Hypothalamus (tissue), 51 donors: ENCODE measurements around the gene RHCG.

Experiments used
- DNase-seq, 51 donors: peaks; one replicate each; lab custom pipeline; 2025; lab: John Stamatoyannopoulos, UW

Gene RHCG

GRCh38 chr15:89446255-89446891 is 50.0 kb downstream of the RHCG start:
- no peak for DNase-seq

GRCh38 chr15:89445518-89445917 is 50.9 kb downstream of the RHCG start:
- no peak for DNase-seq

GRCh38 chr15:89444241-89445225 is 51.9 kb downstream of the RHCG start:
- peak in 1 of 51 donors; percentile 27 for DNase-seq

GRCh38 chr15:89443581-89443980 is 52.8 kb downstream of the RHCG start:
- no peak for DNase-seq

GRCh38 chr15:89442671-89443307 is 53.6 kb downstream of the RHCG start:
- DNase-seq = peak in 34 of 51 donors; percentile 2 to 63 (median 32)

- DNase-seq = no peak
Observed at GRCh38 chr15:89442155-89442554, 54.2 kb downstream of the RHCG start.

- no peak for DNase-seq
Observed at GRCh38 chr15:89441295-89441812, 55.0 kb downstream of the RHCG start.

GRCh38 chr15:89439764-89440163 is 56.6 kb downstream of the RHCG start:
- no peak for DNase-seq

GRCh38 chr15:89436560-89437311 is 59.6 kb downstream of the RHCG start:
- no peak for DNase-seq

- DNase-seq = no peak
Observed at GRCh38 chr15:89435362-89435761, 61.0 kb downstream of the RHCG start.

GRCh38 chr15:89433686-89434085 is 62.7 kb downstream of the RHCG start:
- peak in 33 of 51 donors; percentile 13 to 80 (median 35) for DNase-seq

- DNase-seq = peak; percentile 43 to 93 (median 80)
Observed at GRCh38 chr15:89430530-89431341, 65.6 kb downstream of the RHCG start.

- no peak for DNase-seq
Observed at GRCh38 chr15:89429986-89430385, 66.4 kb downstream of the RHCG start.

- DNase-seq = peak in 1 of 51 donors; percentile 9
Observed at GRCh38 chr15:89429023-89429422, 67.4 kb downstream of the RHCG start.

- DNase-seq = no peak
Observed at GRCh38 chr15:89428246-89428645, 68.1 kb downstream of the RHCG start.

GRCh38 chr15:89426500-89426899 is 69.9 kb downstream of the RHCG start:
- no peak for DNase-seq

GRCh38 chr15:89423981-89424380 is 72.4 kb downstream of the RHCG start:
- DNase-seq = no peak
